Hematopoietic multipotent progenitor cell treated with erythropoietin and hydrocortisone succinate and interleukin-3 and kit ligand, for 6 days (in vitro differentiated cells): ENCODE results near the gene ADAM29.
"Not testable (repeated sequence)": the region's sequence is repeated elsewhere in the genome, so short reads cannot be mapped to it uniquely, and the experiment has no call there.

ENCODE experiments used
- DNase-seq: peaks from one replicate; pipeline ENCODE4 v3.0.0-alpha.2; 2015

Gene ADAM29

GRCh38 chr4:174972911-174973310 is 54.8 kb downstream of the ADAM29 start:
- DNase-seq = no peak

- DNase-seq = no peak
These were observed 55.2 kb downstream of the ADAM29 start for GRCh38 chr4:174973336-174973735.

- DNase-seq = no peak
These were observed 65.1 kb downstream of the ADAM29 start for GRCh38 chr4:174983128-174983750.

- DNase-seq = not testable (repeated sequence)
These were observed 65.7 kb downstream of the ADAM29 start for GRCh38 chr4:174983870-174984269.

- DNase-seq = peak; percentile 1
These were observed 71.6 kb downstream of the ADAM29 start for GRCh38 chr4:174989791-174990190.

- DNase-seq = no peak
These were observed 75.8 kb downstream of the ADAM29 start for GRCh38 chr4:174993916-174994315.

- DNase-seq = no peak
These were observed 77.9 kb downstream of the ADAM29 start for GRCh38 chr4:174996079-174996478.

- no peak for DNase-seq
These were observed 81.2 kb downstream of the ADAM29 start for GRCh38 chr4:174999407-174999806.

- no peak for DNase-seq
These were observed 99.6 kb downstream of the ADAM29 start for GRCh38 chr4:175017751-175018150.

- not testable (repeated sequence) for DNase-seq
These were observed 101.3 kb downstream of the ADAM29 start for GRCh38 chr4:175019447-175019846.
